Hepatocyte (in vitro differentiated cells): ENCODE measurements around the gene GMEB2.

ENCODE experiments used
- CTCF ChIP-seq: fragments of 200-600 bp; sonication (generic); IDR thresholded peaks from 2 replicates; pipeline ENCODE4 v1.5.1; 2016; ENCODE audit warnings: antibody characterized with exemption, mild to moderate bottlenecking; ENCODE audit not compliant: poor library complexity
- EZH2 ChIP-seq: fragments of 200-600 bp; sonication (generic); IDR thresholded peaks from 2 replicates; pipeline ENCODE4 v1.6.1; 2016; ENCODE audit warnings: antibody characterized with exemption, mild to moderate bottlenecking, borderline replicate concordance
- EZH2phosphoT487 ChIP-seq: fragments of 200-600 bp; sonication (generic); IDR thresholded peaks from one replicate; pipeline ENCODE4 v1.6.1; 2018; ENCODE audit warnings: antibody characterized with exemption, mild to moderate bottlenecking, low read depth, moderate library complexity; ENCODE audit not compliant: unreplicated experiment, severe bottlenecking

GRCh38 chr20:63552481-63553249, 74.2 kb downstream of the GMEB2 start:
- TF ChIP-seq CTCF (no peak), EZH2 (no peak), EZH2phosphoT487 (no peak)
